Measurements from ENCODE around the gene EIF2B2.

DNA sequence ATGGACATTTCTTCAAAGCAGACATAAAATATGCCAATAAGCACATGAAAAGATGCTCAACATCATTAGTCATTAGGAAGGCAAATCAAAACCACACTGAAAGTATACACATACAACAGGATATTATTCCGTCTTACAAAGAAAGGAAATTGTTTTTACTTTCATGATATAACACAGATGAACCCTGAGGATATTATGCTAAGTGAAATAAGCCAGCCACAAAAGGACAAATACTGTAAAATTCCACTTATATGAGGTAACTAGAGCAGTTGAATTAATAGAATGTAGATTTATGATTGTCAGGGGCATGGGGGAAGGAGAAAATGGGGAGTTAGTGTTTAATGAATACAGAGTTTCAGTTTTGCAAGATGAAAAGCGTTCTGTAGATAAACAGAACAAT lies 56.9 kb downstream of the EIF2B2 start:
- TF ChIP-seq, protein P1, sequence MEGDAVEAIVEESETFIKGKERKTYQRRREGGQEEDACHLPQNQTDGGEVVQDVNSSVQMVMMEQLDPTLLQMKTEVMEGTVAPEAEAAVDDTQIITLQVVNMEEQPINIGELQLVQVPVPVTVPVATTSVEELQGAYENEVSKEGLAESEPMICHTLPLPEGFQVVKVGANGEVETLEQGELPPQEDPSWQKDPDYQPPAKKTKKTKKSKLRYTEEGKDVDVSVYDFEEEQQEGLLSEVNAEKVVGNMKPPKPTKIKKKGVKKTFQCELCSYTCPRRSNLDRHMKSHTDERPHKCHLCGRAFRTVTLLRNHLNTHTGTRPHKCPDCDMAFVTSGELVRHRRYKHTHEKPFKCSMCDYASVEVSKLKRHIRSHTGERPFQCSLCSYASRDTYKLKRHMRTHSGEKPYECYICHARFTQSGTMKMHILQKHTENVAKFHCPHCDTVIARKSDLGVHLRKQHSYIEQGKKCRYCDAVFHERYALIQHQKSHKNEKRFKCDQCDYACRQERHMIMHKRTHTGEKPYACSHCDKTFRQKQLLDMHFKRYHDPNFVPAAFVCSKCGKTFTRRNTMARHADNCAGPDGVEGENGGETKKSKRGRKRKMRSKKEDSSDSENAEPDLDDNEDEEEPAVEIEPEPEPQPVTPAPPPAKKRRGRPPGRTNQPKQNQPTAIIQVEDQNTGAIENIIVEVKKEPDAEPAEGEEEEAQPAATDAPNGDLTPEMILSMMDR (IDR thresholded peaks at IDR 0.05) = no peak
- no peak for TF ChIP-seq POLR2A (IDR thresholded peaks at IDR 0.05)
